K562 (cell line): ENCODE data around the gene ZNF747. TPM values are rescaled to one million over a fixed set of nuclear protein-coding genes. Genes with fewer than 3 reads are reported as not detected.

Source experiments
- HDGF ChIP-seq: fragments of 450-650 bp; IDR thresholded peaks from 2 replicates; pipeline ENCODE4 v1.6.1; 2016
- IRF2 ChIP-seq: sonication (generic); formaldehyde crosslinking; IDR thresholded peaks from 2 replicates; pipeline ENCODE4 v1.8.1; 2022; ENCODE audit warnings: mild to moderate bottlenecking, missing genetic modification reagents
- KLF13 ChIP-seq: fragments of 450-650 bp; IDR thresholded peaks from 2 replicates; pipeline ENCODE4 v1.6.1; 2016; ENCODE audit warnings: missing genetic modification characterization, low read depth, mild to moderate bottlenecking, missing compliant biosample characterization, moderate library complexity, borderline replicate concordance
- MTA3 ChIP-seq: fragments of 450-650 bp; formaldehyde crosslinking; IDR thresholded peaks from 2 replicates; pipeline ENCODE4 v1.6.1; 2017; ENCODE audit warnings: mild to moderate bottlenecking, borderline replicate concordance
- TBP ChIP-seq: optimal IDR thresholded peaks from 2 replicates; pipeline ENCODE3; 2011; ENCODE audit warnings: low read depth, low read length, improper control_type of control experiment
- TFAP4 ChIP-seq: sonication (generic); formaldehyde crosslinking; IDR thresholded peaks from 2 replicates; pipeline ENCODE4 v1.8.0; 2022; ENCODE audit warnings: missing genetic modification reagents, mild to moderate bottlenecking, moderate library complexity, borderline replicate concordance
- TRIM25 ChIP-seq: fragments of 450-650 bp; IDR thresholded peaks from 2 replicates; pipeline ENCODE4 v1.7.0; 2016; ENCODE audit warnings: borderline replicate concordance
- TRIM28 ChIP-seq: fragments of 450-650 bp; IDR thresholded peaks from 2 replicates; pipeline ENCODE4 v1.6.1; 2017
- ZFX ChIP-seq: sonication (generic); formaldehyde crosslinking; IDR thresholded peaks from 2 replicates; pipeline ENCODE4 v1.8.0; 2022; ENCODE audit warnings: mild to moderate bottlenecking, missing genetic modification reagents, moderate library complexity
- ZNF133 ChIP-seq: fragments of 250-450 bp; sonication (Bioruptor Pico); IDR thresholded peaks from 2 replicates; pipeline ENCODE4 v1.4.0; 2020; ENCODE audit warnings: mild to moderate bottlenecking
- ZNF134 ChIP-seq: fragments of 250-450 bp; sonication (Bioruptor Pico); conservative IDR thresholded peaks from 2 replicates; pipeline ENCODE4 v1.4.0; 2020
- ZNF354B ChIP-seq: fragments of 250-450 bp; sonication (Bioruptor Pico); IDR thresholded peaks from 2 replicates; pipeline ENCODE4 v1.4.0; 2020
- ZSCAN32 ChIP-seq: fragments of 450-650 bp; formaldehyde crosslinking; IDR thresholded peaks from 2 replicates; pipeline ENCODE4 v1.4.0; 2020; ENCODE audit warnings: mild to moderate bottlenecking, moderate library complexity
- polyA plus RNA-seq, 8 experiments: library from polyadenylated mRNA; depleted of rRNA in 4 of 8; stranded (reverse) in 5 of 8; unstranded in 3 of 8; fragments of >200 nt; fragmentation: Nextera tagmentation in 2 of 8; fragmentation: Illumina TruSeq in 1 of 8; extraction: Ambion mirVana in 2 of 8; extraction: Trizol in 1 of 8; gene quantifications; 2 replicates each; pipeline versions ENCODE4 v1.2.1 to v1.2.3, GENCODE V29; 2011 to 2014; ENCODE audit warnings: inconsistent platforms in 1 of 8, missing spikeins in 1 of 8
- total RNA-seq, 7 experiments: library from RNA; depleted of rRNA in 6 of 7; stranded (reverse); fragments of >200 nt in 6 of 7; fragmentation: Illumina TruSeq in 2 of 7; extraction: Trizol in 2 of 7; gene quantifications; 2 replicates each; pipeline versions ENCODE4 v1.2.1 to v1.2.3, GENCODE V29; 2011 to 2021; ENCODE audit warnings: low replicate concordance in 1 of 7
- TF ChIP-seq, protein P1 (sequence below): fragments of 200-800 bp; sonication (Bioruptor generic); IDR thresholded peaks from 2 replicates; pipeline ENCODE4 v1.6.1; 2016; ENCODE audit warnings: missing genetic modification characterization, missing compliant biosample characterization
- TF ChIP-seq, protein P2 (sequence below): fragments of 250-450 bp; sonication (Bioruptor Pico); IDR thresholded peaks from 2 replicates; pipeline ENCODE4 v1.4.0; 2020

Gene ZNF747
- total and polyA plus RNA-seq, 9 of the 15 experiments (the other 6 are each of a cell fraction or from before 2014, with no cell fraction given), result 0.14 to 3.3 (median 1.5) TPM

DNA sequence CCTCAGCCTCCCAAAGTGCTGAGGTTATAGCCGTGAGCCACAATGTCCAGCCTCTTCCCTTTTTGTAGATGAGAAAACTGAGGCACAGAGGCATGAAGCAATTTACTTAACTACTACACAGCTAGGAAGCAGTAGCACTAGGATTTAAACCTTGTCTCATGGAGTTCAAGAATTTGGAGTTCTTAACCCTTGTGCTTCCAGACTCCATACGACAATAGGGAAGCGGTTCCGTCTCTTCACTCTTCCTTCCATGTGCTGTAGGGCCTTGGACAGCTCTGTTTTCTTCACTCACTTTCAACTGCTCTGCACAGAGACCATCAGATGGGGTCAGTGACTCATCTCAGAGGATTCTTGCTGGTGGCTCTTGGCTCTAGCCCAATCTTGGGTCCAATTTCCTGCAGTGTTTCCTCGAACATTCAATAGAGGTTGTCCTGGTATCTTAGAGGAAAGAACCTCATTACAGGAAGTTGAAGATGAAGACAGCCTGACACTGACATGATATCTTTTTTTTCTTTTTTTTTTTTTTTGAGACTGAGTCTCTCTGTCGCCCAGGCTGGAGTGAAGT lies 42.8 kb downstream of the ZNF747 start (continued):
- TF ChIP-seq, protein P1, sequence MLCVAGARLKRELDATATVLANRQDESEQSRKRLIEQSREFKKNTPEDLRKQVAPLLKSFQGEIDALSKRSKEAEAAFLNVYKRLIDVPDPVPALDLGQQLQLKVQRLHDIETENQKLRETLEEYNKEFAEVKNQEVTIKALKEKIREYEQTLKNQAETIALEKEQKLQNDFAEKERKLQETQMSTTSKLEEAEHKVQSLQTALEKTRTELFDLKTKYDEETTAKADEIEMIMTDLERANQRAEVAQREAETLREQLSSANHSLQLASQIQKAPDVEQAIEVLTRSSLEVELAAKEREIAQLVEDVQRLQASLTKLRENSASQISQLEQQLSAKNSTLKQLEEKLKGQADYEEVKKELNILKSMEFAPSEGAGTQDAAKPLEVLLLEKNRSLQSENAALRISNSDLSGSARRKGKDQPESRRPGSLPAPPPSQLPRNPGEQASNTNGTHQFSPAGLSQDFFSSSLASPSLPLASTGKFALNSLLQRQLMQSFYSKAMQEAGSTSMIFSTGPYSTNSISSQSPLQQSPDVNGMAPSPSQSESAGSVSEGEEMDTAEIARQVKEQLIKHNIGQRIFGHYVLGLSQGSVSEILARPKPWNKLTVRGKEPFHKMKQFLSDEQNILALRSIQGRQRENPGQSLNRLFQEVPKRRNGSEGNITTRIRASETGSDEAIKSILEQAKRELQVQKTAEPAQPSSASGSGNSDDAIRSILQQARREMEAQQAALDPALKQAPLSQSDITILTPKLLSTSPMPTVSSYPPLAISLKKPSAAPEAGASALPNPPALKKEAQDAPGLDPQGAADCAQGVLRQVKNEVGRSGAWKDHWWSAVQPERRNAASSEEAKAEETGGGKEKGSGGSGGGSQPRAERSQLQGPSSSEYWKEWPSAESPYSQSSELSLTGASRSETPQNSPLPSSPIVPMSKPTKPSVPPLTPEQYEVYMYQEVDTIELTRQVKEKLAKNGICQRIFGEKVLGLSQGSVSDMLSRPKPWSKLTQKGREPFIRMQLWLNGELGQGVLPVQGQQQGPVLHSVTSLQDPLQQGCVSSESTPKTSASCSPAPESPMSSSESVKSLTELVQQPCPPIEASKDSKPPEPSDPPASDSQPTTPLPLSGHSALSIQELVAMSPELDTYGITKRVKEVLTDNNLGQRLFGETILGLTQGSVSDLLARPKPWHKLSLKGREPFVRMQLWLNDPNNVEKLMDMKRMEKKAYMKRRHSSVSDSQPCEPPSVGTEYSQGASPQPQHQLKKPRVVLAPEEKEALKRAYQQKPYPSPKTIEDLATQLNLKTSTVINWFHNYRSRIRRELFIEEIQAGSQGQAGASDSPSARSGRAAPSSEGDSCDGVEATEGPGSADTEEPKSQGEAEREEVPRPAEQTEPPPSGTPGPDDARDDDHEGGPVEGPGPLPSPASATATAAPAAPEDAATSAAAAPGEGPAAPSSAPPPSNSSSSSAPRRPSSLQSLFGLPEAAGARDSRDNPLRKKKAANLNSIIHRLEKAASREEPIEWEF, result no peak
- TF ChIP-seq, protein P2, sequence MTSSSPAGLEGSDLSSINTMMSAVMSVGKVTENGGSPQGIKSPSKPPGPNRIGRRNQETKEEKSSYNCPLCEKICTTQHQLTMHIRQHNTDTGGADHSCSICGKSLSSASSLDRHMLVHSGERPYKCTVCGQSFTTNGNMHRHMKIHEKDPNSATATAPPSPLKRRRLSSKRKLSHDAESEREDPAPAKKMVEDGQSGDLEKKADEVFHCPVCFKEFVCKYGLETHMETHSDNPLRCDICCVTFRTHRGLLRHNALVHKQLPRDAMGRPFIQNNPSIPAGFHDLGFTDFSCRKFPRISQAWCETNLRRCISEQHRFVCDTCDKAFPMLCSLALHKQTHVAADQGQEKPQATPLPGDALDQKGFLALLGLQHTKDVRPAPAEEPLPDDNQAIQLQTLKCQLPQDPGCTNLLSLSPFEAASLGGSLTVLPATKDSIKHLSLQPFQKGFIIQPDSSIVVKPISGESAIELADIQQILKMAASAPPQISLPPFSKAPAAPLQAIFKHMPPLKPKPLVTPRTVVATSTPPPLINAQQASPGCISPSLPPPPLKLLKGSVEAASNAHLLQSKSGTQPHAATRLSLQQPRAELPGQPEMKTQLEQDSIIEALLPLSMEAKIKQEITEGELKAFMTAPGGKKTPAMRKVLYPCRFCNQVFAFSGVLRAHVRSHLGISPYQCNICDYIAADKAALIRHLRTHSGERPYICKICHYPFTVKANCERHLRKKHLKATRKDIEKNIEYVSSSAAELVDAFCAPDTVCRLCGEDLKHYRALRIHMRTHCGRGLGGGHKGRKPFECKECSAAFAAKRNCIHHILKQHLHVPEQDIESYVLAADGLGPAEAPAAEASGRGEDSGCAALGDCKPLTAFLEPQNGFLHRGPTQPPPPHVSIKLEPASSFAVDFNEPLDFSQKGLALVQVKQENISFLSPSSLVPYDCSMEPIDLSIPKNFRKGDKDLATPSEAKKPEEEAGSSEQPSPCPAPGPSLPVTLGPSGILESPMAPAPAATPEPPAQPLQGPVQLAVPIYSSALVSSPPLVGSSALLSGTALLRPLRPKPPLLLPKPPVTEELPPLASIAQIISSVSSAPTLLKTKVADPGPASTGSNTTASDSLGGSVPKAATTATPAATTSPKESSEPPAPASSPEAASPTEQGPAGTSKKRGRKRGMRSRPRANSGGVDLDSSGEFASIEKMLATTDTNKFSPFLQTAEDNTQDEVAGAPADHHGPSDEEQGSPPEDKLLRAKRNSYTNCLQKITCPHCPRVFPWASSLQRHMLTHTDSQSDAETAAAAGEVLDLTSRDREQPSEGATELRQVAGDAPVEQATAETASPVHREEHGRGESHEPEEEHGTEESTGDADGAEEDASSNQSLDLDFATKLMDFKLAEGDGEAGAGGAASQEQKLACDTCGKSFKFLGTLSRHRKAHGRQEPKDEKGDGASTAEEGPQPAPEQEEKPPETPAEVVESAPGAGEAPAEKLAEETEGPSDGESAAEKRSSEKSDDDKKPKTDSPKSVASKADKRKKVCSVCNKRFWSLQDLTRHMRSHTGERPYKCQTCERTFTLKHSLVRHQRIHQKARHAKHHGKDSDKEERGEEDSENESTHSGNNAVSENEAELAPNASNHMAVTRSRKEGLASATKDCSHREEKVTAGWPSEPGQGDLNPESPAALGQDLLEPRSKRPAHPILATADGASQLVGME (CRISPR knock-in tag), result no peak
- TF ChIP-seq TRIM25, result no peak
- peak; percentile 72; the same call in 1 of the 2 replicates for TF ChIP-seq MTA3
- TF ChIP-seq HDGF, result peak; percentile 87
- no peak for TF ChIP-seq ZFX (CRISPR knock-in tag)
- no peak for TF ChIP-seq TRIM28
- no peak for TF ChIP-seq KLF13 (tag)
- TF ChIP-seq ZSCAN32 (CRISPR knock-in tag), result no peak
- no peak for TF ChIP-seq ZNF134 (CRISPR knock-in tag)
- no peak for TF ChIP-seq IRF2
- TF ChIP-seq ZNF133, result no peak
- TF ChIP-seq ZNF354B, result no peak
- peak; percentile 28; the same call in 1 of the 2 replicates for TF ChIP-seq TFAP4 (CRISPR knock-in tag)
- TF ChIP-seq TBP, result peak; percentile 35
